Adrenal gland (tissue), 5 donors: ENCODE results near the gene FRRS1L.

Experiments
- CTCF ChIP-seq, 6 experiments: fragments of 450-650 bp in 4 of 6; fragments of 200-600 bp in 2 of 6; sonication (generic) in 1 of 6; IDR thresholded peaks; 1 replicate in 5 of 6; 2 replicates in 1 of 6; pipeline versions ENCODE4 v1.5.1 to v1.8.0; 2016 to 2021; ENCODE audit warnings: antibody characterized with exemption in 6 of 6, mild to moderate bottlenecking in 2 of 6, moderate library complexity in 1 of 6
- POLR2A ChIP-seq, 2 donors: fragments of 450-650 bp; IDR thresholded peaks; one replicate each; pipeline ENCODE4 v1.6.1; 2017; ENCODE audit warnings: antibody characterized with exemption in 2 of 2, mild to moderate bottlenecking in 2 of 2, moderate library complexity in 1 of 2
- donor health status: DM: no; HTN: no; CAD: no.

- TF ChIP-seq CTCF (IDR thresholded peaks at IDR 0.05) (no peak), POLR2A (IDR thresholded peaks at IDR 0.05) (no peak)
Observed at GRCh38 chr9:109129470-109130197, 37.4 kb downstream of the FRRS1L start.
